HCT116 (cell line): ENCODE results near the gene RABL6. TPM values are rescaled to one million over a fixed set of nuclear protein-coding genes. Genes with fewer than 3 reads are reported as not detected.

Experiments
- ATAC-seq: fragments of 200-7000 bp; cut with Tn5 transposase; 2 replicates; pipeline ENCODE4 v1.9.1; 2020; ENCODE audit warnings: mild to moderate bottlenecking, moderate library complexity
- BruUV-seq: library from RNA; stranded (reverse); fragments of 400-500 nt; replicated peaks from 2 replicates; lab custom pipeline; 2021; lab: Mats Ljungman, UMichigan
- CTCF ChIA-PET: fragments of 300-600 bp; sonication (Branson Sonifier 250); formaldehyde crosslinking; loops from one replicate; lab custom pipeline; 2021; ENCODE audit warnings: antibody characterized with exemption; lab: Charles Lee
- POLR2A ChIA-PET: fragments of 300-600, 350-600 bp; sonication (Branson Sonifier 250); formaldehyde crosslinking; loops from one replicate; lab custom pipeline; 2021; ENCODE audit warnings: antibody characterized with exemption; lab: Charles Lee
- RAD21 ChIA-PET, 2 experiments: fragments of 300-600 bp; sonication (Branson Sonifier 250); formaldehyde crosslinking; loops; one replicate each; lab custom pipeline; 2023; ENCODE audit warnings: low total read pairs in 2 of 2; ENCODE audit not compliant: uncharacterized antibody in 2 of 2, unreplicated experiment in 2 of 2, low non-redundant PET in 1 of 2; lab: Charles Lee
- DNase-seq: peaks from one replicate; pipeline ENCODE4 v3.0.0-alpha.2; 2010; ENCODE audit warnings: low read depth, low spot score
- H2AFZ ChIP-seq: fragments of 200-600 bp; shearing (Covaris generic), sonication (generic); 2 replicates; pipeline ENCODE4 v1.6.1; 2017; ENCODE audit warnings: low read depth, mixed run types, mixed read lengths, antibody characterized with exemption, low read length; ENCODE audit not compliant: poor library complexity, severe bottlenecking
- H3K27ac ChIP-seq: 2 replicates; pipeline ENCODE4 v1.5.1; 2012; ENCODE audit warnings: low read depth, low read length
- H3K27me3 ChIP-seq: fragments of 200-600 bp; sonication (generic); 2 replicates; pipeline ENCODE4 v1.6.1; 2016; ENCODE audit warnings: mixed run types, low read length, mixed read lengths; ENCODE audit not compliant: insufficient read depth
- H3K36me3 ChIP-seq, 2 experiments: fragments of 200-500 bp in 1 of 2; fragments of 200-600 bp in 1 of 2; sonication (Bioruptor generic) in 1 of 2; sonication (generic) in 1 of 2; 2 replicates each; pipeline versions ENCODE4 v1.5.1 to v1.6.1; 2014 to 2016; ENCODE audit warnings: low read length in 2 of 2, inconsistent platforms in 1 of 2, mixed read lengths in 1 of 2, mixed run types in 1 of 2; ENCODE audit not compliant: insufficient read depth in 2 of 2, control insufficient read depth in 1 of 2
- H3K4me1 ChIP-seq, 2 experiments: fragments of 200-600 bp in 1 of 2; sonication (generic) in 1 of 2; 2 replicates each; pipeline versions ENCODE4 v1.5.1 to v1.6.1; 2012 to 2017; ENCODE audit warnings: low read length in 2 of 2, inconsistent platforms in 1 of 2, mild to moderate bottlenecking in 1 of 2, mixed read lengths in 1 of 2, mixed run types in 1 of 2, moderate library complexity in 1 of 2; ENCODE audit not compliant: insufficient read depth in 2 of 2, control insufficient read depth in 1 of 2
- H3K4me2 ChIP-seq: fragments of 200-600 bp; sonication (generic); 2 replicates; pipeline ENCODE4 v1.6.1; 2017; ENCODE audit warnings: mixed run types, low read length, mixed read lengths
- H3K4me3 ChIP-seq, 2 experiments: fragments of 200-600 bp in 1 of 2; sonication (generic) in 1 of 2; replicated peaks in 1 of 2; 2 replicates each; pipeline ENCODE4 v1.5.1; 2011 to 2016; ENCODE audit warnings: low read length in 2 of 2, control low read depth in 1 of 2, low read depth in 1 of 2, mild to moderate bottlenecking in 1 of 2, mixed read lengths in 1 of 2, mixed run types in 1 of 2
- H3K79me2 ChIP-seq: fragments of 200-600 bp; sonication (generic); 2 replicates; pipeline ENCODE4 v1.6.1; 2017; ENCODE audit warnings: mild to moderate bottlenecking, mixed run types, low read length, moderate library complexity, mixed read lengths; ENCODE audit not compliant: insufficient read depth
- H3K9ac ChIP-seq: fragments of 200-600 bp; sonication (generic); 2 replicates; pipeline ENCODE4 v1.6.1; 2016; ENCODE audit warnings: low read length, mixed read lengths
- H3K9me2 ChIP-seq: fragments of 200-600 bp; sonication (generic), shearing (Covaris generic); 2 replicates; pipeline ENCODE4 v1.6.1; 2017; ENCODE audit warnings: mixed run types, mild to moderate bottlenecking, moderate library complexity; ENCODE audit not compliant: insufficient read depth
- H3K9me3 ChIP-seq, 2 experiments: fragments of 200-500 bp in 1 of 2; fragments of 200-600 bp in 1 of 2; sonication (Bioruptor generic) in 1 of 2; sonication (generic) in 1 of 2; 2 replicates each; pipeline ENCODE4 v1.6.1; 2014 to 2017; ENCODE audit warnings: low read length in 2 of 2, mixed read lengths in 2 of 2, inconsistent platforms in 1 of 2, low read depth in 1 of 2, mild to moderate bottlenecking in 1 of 2, mixed run types in 1 of 2, moderate library complexity in 1 of 2; ENCODE audit not compliant: control insufficient read depth in 1 of 2, insufficient read depth in 1 of 2
- H4K20me1 ChIP-seq: fragments of 200-600 bp; sonication (generic), shearing (Covaris generic); 2 replicates; pipeline ENCODE4 v1.6.1; 2017; ENCODE audit warnings: mixed run types, mild to moderate bottlenecking, moderate library complexity; ENCODE audit not compliant: insufficient read depth
- ATF3 ChIP-seq: IDR thresholded peaks from 2 replicates; pipeline ENCODE4 v1.6.1; 2012
- CEBPB ChIP-seq: IDR thresholded peaks from 2 replicates; pipeline ENCODE4 v1.6.1; 2012; ENCODE audit warnings: low read depth
- CTCF ChIP-seq, 3 experiments: fragments of 200-600 bp in 1 of 3; sonication (generic) in 1 of 3; IDR thresholded peaks in 2 of 3; conservative IDR thresholded peaks in 1 of 3; 2 replicates each; pipeline ENCODE4 v1.5.1; 2012 to 2017; ENCODE audit warnings: low read depth in 2 of 3, low read length in 2 of 3, antibody characterized with exemption in 1 of 3, borderline replicate concordance in 1 of 3, control low read depth in 1 of 3, mild to moderate bottlenecking in 1 of 3, mixed read lengths in 1 of 3, mixed run types in 1 of 3, moderate library complexity in 1 of 3; ENCODE audit not compliant: insufficient read depth in 1 of 3
- FOSL1 ChIP-seq: IDR thresholded peaks from 2 replicates; pipeline ENCODE4 v1.6.1; 2012; ENCODE audit warnings: low read depth
- JUND ChIP-seq: IDR thresholded peaks from 2 replicates; pipeline ENCODE4 v1.6.1; 2012
- POLR2A ChIP-seq: IDR thresholded peaks from 2 replicates; pipeline ENCODE4 v1.7.0; 2011; ENCODE audit warnings: borderline replicate concordance; ENCODE audit not compliant: insufficient read depth, insufficient read length; ENCODE audit errors: extremely low read depth
- POLR2AphosphoS5 ChIP-seq: IDR thresholded peaks from 2 replicates; pipeline ENCODE4 v1.6.1; 2011; ENCODE audit warnings: mild to moderate bottlenecking, low read depth, low read length, moderate library complexity
- REST ChIP-seq: IDR thresholded peaks from 2 replicates; pipeline ENCODE4 v1.6.1; 2012; ENCODE audit warnings: low read depth
- SIN3A ChIP-seq: IDR thresholded peaks from 2 replicates; pipeline ENCODE4 v1.6.1; 2012; ENCODE audit warnings: low read depth
- SP1 ChIP-seq: IDR thresholded peaks from 2 replicates; pipeline ENCODE4 v1.6.1; 2012; ENCODE audit warnings: low read depth
- SRF ChIP-seq: IDR thresholded peaks from 2 replicates; pipeline ENCODE4 v1.6.1; 2012; ENCODE audit warnings: low read depth
- TCF7L2 ChIP-seq: IDR thresholded peaks from 2 replicates; pipeline ENCODE4 v1.7.0; 2011; ENCODE audit warnings: borderline replicate concordance, inconsistent platforms; ENCODE audit not compliant: insufficient read depth, insufficient read length; ENCODE audit errors: extremely low read depth
- YY1 ChIP-seq: IDR thresholded peaks from 2 replicates; pipeline ENCODE4 v1.6.1; 2011; ENCODE audit warnings: low read length, low read depth, moderate library complexity, mild to moderate bottlenecking; ENCODE audit not compliant: insufficient replicate concordance; ENCODE audit errors: extremely low read depth
- intact Hi-C: fragments of 100-400 bp; cut with micrococcal nuclease; formaldehyde crosslinking; loops from 2 replicates; pipeline ENCODE4 v1.10.0; 2022
- total RNA-seq: library from RNA; stranded (reverse); gene quantifications from one replicate; pipeline ENCODE4 v1.2.1, GENCODE V29; 2021; ENCODE audit not compliant: unreplicated experiment

RABL6 gene
- total RNA-seq, 1 experiment from 2014 or later = 98.6 TPM

GRCh38 chr9:136790640-136791515 is 16.9 kb upstream of the RABL6 start, which contains the start of gene TMEM141:
TMEM141 (plus strand) TSS chr9:136791344; CDS start chr9:136791371, 27 bp downstream.
- ChIA-PET CTCF (interaction anchor here (0.6 to 1.2 kb wide), 10 partner anchors 9 to 256 kb away, joined by 3 to 13 read pairs (median 4); partner anchors contain the start of gene AJM1), RAD21 (no interaction called here), POLR2A (interaction anchor here (1.0 kb wide), 1 partner anchor 10 kb away, joined by 5 read pairs; no protein-coding TSS in a partner anchor)
- H3K4me1 ChIP-seq = peaks cover 14 to 40% of the 10 kb centered on the region in 2 experiments; a peak in 3 of 4 replicates
- H3K9me3 ChIP-seq = no peaks in the 10 kb centered on the region
- H4K20me1 ChIP-seq = no peaks in the 10 kb centered on the region
- peak within 1 kb of the TSS; percentile 94 for H3K4me2 ChIP-seq
- intact Hi-C loops = loop anchor here (2.0 kb wide), 1 partner anchor 58 kb away; the partner anchor contains the start of gene PHPT1
- DNase-seq = peak; percentile 98
- no peaks in the 10 kb centered on the region for H3K27me3 ChIP-seq
- no TSS peak for BruUV-seq
- peak within 1 kb of the TSS; percentile 98 for H3K9ac ChIP-seq
- H3K4me3 ChIP-seq = peak within 1 kb of the TSS; percentile 83 to 84
- TF ChIP-seq SIN3A (no peak), TCF7L2 (no peak), FOSL1 (no peak), SP1 (no peak), REST (no peak), CTCF (IDR thresholded peaks at IDR 0.05 in 2 of 3, conservative IDR thresholded peaks at IDR 0.05 in 1 of 3; ENCODE audit: borderline replicate concordance in 1 of 3, insufficient read depth in 1 of 3, low read depth in 2 of 3, low read length in 2 of 3) (no peak), POLR2AphosphoS5 (peak; percentile 88), CEBPB (no peak), POLR2A (peak; percentile 46), SRF (no peak), YY1 (peak; percentile 68), ATF3 (no peak), JUND (no peak)
- ATAC-seq = peak; percentile 88
- peaks cover 12% of the 10 kb centered on the region; the same call in 1 of the 2 replicates for H3K79me2 ChIP-seq
- H3K27ac ChIP-seq = peak within 1 kb of the TSS; percentile 79
- no peaks in the 10 kb centered on the region; a peak in 1 of 4 replicates for H3K36me3 ChIP-seq
- no peaks in the 10 kb centered on the region for H3K9me2 ChIP-seq
- H2AFZ ChIP-seq = peak within 1 kb of the TSS; percentile 30
